Duodenal mucosa (tissue), 2 donors: ENCODE measurements around the gene HNF4A.

Experiments
- H3K27ac ChIP-seq: one replicate; pipeline ENCODE4 v1.7.0; 2013; ENCODE audit warnings: low read depth, low read length
- H3K27me3 ChIP-seq, 2 donors: one replicate each; pipeline ENCODE4 v1.7.0; 2013; ENCODE audit warnings: low read length in 2 of 2, control low read depth in 1 of 2; ENCODE audit not compliant: insufficient read depth in 2 of 2, control insufficient read depth in 1 of 2
- H3K36me3 ChIP-seq, 2 donors: one replicate each; pipeline ENCODE4 v1.7.0; 2013; ENCODE audit warnings: low read length in 2 of 2, control low read depth in 1 of 2; ENCODE audit not compliant: insufficient read depth in 2 of 2, control insufficient read depth in 1 of 2
- H3K4me1 ChIP-seq, 2 donors: one replicate each; pipeline ENCODE4 v1.7.0; 2013; ENCODE audit warnings: low read length in 2 of 2, control low read depth in 1 of 2; ENCODE audit not compliant: insufficient read depth in 2 of 2, control insufficient read depth in 1 of 2
- H3K4me3 ChIP-seq, 2 donors: one replicate each; pipeline ENCODE4 v1.7.0; 2013; ENCODE audit warnings: low read length in 2 of 2, low read depth in 1 of 2
- H3K9ac ChIP-seq, 2 donors: one replicate each; pipeline ENCODE4 v1.7.0; 2013; ENCODE audit warnings: low read length in 2 of 2, low read depth in 1 of 2
- H3K9me3 ChIP-seq, 2 donors: one replicate each; pipeline ENCODE4 v1.7.0; 2013; ENCODE audit warnings: low read length in 2 of 2, control low read depth in 1 of 2; ENCODE audit not compliant: control insufficient read depth in 1 of 2

HNF4A gene

DNA sequence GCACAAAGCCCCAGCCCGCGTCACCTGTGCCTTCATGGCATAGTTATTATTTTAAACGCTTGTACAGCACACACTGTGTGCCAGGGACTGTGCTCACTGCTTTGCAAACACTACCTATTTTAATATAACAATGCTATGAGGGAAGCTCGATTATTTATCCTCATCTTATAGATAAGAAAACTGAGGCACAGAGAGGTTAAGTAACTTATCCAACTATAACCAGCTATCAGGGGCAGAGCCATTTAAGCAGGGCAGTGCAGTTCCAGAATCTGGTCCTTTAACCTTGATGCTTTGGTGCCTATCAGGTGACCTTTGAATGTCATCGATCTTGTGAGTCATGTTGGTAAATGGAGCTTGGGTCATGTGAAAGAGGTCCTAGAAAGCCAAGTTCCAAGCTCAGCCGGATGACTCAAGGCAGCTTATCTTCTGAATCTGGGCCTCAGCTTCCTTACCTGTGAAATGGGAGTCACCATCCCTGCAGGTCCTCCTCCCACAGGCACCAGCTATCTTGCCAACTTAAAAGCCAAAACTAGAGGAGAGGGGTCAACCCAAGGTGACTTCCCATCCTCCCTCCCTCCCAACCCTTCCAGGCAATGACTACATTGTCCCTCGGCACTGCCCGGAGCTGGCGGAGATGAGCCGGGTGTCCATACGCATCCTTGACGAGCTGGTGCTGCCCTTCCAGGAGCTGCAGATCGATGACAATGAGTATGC, 63.8 kb downstream of the HNF4A start:
- peaks cover 46 to 72% of the 10 kb centered on the region in 2 donors for H3K36me3 ChIP-seq
- H3K4me1 ChIP-seq: peaks cover 8 to 9% of the 10 kb centered on the region in 2 donors
- H3K27ac ChIP-seq: no peak overlapping the region
- no peak overlapping the region for H3K4me3 ChIP-seq
- H3K9me3 ChIP-seq: no peaks in the 10 kb centered on the region
- peaks cover 0 to 5% of the 10 kb centered on the region in 2 donors for H3K27me3 ChIP-seq
- no peak overlapping the region for H3K9ac ChIP-seq

DNA sequence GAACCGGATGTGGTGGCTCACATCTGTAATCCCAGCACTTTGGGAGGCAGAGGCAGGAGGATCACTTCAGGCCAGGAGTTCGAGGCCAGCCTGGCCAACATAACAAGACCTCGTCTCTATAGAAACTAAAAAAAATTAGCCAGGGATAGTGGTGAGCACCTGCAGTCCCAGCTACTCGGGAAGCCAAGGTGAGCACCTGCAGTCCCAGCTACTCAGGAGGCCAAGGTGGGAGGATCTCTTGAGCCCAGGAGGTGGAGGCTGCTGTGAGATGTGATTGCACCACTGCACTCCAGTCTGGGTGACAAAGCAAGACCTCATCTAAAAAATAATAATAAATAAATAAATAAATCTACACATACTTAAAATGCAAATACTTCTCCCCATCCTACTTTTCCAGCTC, 65.0 kb downstream of the HNF4A start:
- Histone ChIP-seq H3K27me3 (no peaks in the 10 kb centered on the region), H3K9ac (no peak overlapping the region), H3K36me3 (peaks cover 39 to 72% of the 10 kb centered on the region in 2 donors), H3K9me3 (no peaks in the 10 kb centered on the region), H3K4me3 (no peak overlapping the region), H3K4me1 (peaks cover 8 to 11% of the 10 kb centered on the region in 2 donors), H3K27ac (no peak overlapping the region)

DNA sequence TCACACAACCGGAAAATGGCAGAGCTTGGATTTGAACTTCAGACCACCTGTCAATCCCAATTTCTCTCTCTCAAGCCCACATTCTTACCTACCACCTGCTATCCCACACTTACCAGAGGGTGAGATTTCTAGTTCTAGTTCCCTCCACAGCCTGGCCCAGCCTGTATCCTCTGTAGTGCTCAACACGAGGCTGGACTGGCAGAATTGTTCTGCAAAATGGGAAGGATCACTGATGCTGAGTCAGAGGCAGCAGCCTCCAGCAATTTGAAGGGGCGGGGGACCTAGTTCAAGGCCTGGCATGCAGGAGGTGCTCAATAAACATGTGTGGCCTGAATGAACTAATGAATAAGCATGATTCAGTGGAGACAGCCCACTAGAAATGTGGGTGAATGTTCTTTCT, 66.6 kb downstream of the HNF4A start:
- Histone ChIP-seq H3K36me3 (peaks cover 35 to 70% of the 10 kb centered on the region in 2 donors), H3K27ac (no peak overlapping the region), H3K9ac (no peak overlapping the region), H3K4me3 (no peak overlapping the region), H3K27me3 (no peaks in the 10 kb centered on the region), H3K4me1 (peaks cover 8 to 11% of the 10 kb centered on the region in 2 donors), H3K9me3 (no peaks in the 10 kb centered on the region)

DNA sequence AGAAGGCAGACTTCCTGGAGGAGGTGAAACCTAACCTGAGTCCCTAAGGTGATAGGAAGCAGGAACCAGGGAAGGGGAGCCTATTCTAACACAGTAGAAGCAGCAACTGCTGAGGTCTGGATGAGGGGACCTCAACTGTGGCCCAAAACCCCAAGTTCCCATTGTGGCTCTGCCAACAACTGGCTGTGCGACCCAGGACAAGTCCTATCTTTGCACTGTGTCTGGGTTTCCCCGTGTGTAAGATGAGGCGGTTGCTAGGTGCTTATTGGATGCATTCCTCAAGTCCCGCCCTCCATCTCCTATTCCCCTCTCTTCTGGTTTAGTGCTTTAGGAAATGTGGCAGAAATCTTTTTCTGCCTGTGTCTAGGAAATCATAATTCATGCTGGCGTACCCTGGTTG, 68.0 kb downstream of the HNF4A start:
- H3K36me3 ChIP-seq: peaks cover 38 to 69% of the 10 kb centered on the region in 2 donors
- no peak overlapping the region for H3K4me3 ChIP-seq
- H3K9me3 ChIP-seq: no peaks in the 10 kb centered on the region
- H3K27me3 ChIP-seq: no peaks in the 10 kb centered on the region
- H3K27ac ChIP-seq: no peak overlapping the region
- no peak overlapping the region for H3K9ac ChIP-seq
- peaks cover 14 to 18% of the 10 kb centered on the region in 2 donors for H3K4me1 ChIP-seq

DNA sequence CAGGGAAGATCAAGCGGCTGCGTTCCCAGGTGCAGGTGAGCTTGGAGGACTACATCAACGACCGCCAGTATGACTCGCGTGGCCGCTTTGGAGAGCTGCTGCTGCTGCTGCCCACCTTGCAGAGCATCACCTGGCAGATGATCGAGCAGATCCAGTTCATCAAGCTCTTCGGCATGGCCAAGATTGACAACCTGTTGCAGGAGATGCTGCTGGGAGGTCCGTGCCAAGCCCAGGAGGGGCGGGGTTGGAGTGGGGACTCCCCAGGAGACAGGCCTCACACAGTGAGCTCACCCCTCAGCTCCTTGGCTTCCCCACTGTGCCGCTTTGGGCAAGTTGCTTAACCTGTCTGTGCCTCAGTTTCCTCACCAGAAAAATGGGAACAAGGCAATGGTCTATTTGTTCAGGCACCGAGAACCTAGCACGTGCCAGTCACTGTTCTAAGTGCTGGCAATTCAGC, 68.6 kb downstream of the HNF4A start:
- no peak overlapping the region for H3K9ac ChIP-seq
- H3K9me3 ChIP-seq: no peaks in the 10 kb centered on the region
- H3K27me3 ChIP-seq: no peaks in the 10 kb centered on the region
- peaks cover 17 to 22% of the 10 kb centered on the region in 2 donors for H3K4me1 ChIP-seq
- H3K36me3 ChIP-seq: peaks cover 41 to 68% of the 10 kb centered on the region in 2 donors
- H3K4me3 ChIP-seq: no peak overlapping the region
- H3K27ac ChIP-seq: no peak overlapping the region

DNA sequence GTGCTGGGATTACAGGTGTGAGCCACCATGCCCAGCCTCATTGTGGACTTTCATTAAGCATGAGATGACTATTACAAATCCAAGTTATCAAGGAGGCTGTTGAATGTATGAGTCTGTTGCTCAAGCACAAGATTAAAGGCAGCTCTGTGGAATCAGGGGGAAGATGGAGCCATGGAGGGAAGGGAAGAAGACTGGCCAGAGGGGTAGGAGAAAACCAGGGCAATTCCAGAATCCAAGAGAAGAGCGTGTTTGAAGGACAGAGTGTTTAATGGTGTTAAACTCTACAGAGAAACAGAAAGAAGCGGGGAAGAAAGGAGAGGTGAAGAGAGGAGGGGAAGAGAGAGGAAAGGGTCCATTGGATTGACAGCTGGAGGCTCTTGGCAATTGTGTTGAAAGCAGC, 70.4 kb downstream of the HNF4A start:
- no peak overlapping the region for H3K27ac ChIP-seq
- H3K9me3 ChIP-seq: no peaks in the 10 kb centered on the region
- no peak overlapping the region for H3K4me3 ChIP-seq
- peaks cover 23 to 35% of the 10 kb centered on the region in 2 donors for H3K4me1 ChIP-seq
- no peaks in the 10 kb centered on the region for H3K27me3 ChIP-seq
- H3K36me3 ChIP-seq: peaks cover 41 to 73% of the 10 kb centered on the region in 2 donors
- H3K9ac ChIP-seq: no peak overlapping the region

DNA sequence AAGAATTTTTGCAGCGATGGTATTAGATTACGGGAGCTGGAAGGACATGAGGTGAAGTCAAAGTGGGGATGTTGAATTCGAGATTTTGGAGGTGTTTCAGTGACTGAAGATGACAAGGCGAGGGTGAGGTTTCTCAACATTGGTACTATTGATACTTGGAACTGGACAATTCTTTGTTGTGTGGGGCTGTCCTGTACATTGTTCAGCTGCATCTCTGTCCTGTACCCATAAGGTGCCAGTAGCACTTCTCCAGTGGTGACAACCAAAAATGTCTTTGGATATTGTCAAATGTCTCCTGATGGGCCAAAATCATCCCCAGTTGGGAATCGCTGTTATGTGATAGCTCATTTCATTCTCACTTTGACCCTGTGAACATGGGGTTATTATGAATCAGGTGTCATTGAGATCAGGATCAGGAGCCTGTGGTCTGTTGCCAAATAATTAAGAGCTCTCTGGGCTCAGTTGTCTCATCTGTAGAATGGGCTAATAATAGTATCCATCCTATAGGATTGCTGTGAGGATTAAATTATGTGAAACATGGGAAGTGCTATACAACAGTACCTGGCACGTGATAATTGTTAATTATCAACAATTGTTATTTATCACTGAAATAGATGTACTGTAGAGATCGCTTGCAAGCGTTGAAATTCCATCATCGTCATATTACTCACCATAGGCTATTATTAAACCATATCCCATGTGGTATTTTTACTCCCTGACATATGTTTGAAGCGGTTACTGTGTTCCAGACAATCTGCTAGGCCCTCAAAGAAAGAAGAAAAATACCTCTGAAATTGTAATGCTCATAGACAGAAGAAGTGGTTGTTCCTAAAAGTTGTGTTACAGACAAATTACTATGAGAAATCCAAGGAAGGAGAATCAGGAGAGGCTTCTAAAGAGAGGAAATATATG, 71.6 kb downstream of the HNF4A start:
- Histone ChIP-seq H3K9ac (no peak overlapping the region), H3K9me3 (no peaks in the 10 kb centered on the region), H3K36me3 (peaks cover 37 to 65% of the 10 kb centered on the region in 2 donors), H3K27ac (no peak overlapping the region), H3K27me3 (no peaks in the 10 kb centered on the region), H3K4me3 (no peak overlapping the region), H3K4me1 (peaks cover 31% of the 10 kb centered on the region in 2 donors)

DNA sequence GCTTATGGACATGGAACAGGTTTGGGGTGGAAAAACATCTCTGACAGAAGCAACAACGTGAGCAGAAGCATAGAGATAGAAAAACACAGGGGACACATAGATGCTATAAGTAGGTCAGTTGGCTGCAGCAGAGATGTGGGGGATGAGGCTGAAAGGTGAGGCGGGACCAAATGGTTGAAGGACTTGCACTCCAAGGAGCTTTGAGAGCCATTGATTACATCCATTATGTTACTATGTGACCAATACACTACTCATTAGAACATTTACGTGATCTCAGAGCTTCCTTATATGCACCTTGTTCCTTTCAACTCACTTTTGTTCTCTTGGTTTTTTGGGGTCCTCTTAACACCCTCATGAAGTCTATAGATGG, 72.3 kb downstream of the HNF4A start:
- H3K27ac ChIP-seq: no peak overlapping the region
- no peaks in the 10 kb centered on the region for H3K9me3 ChIP-seq
- no peaks in the 10 kb centered on the region for H3K27me3 ChIP-seq
- H3K36me3 ChIP-seq: peaks cover 35 to 62% of the 10 kb centered on the region in 2 donors
- no peak overlapping the region for H3K4me3 ChIP-seq
- no peak overlapping the region for H3K9ac ChIP-seq
- H3K4me1 ChIP-seq: peaks cover 30 to 31% of the 10 kb centered on the region in 2 donors

DNA sequence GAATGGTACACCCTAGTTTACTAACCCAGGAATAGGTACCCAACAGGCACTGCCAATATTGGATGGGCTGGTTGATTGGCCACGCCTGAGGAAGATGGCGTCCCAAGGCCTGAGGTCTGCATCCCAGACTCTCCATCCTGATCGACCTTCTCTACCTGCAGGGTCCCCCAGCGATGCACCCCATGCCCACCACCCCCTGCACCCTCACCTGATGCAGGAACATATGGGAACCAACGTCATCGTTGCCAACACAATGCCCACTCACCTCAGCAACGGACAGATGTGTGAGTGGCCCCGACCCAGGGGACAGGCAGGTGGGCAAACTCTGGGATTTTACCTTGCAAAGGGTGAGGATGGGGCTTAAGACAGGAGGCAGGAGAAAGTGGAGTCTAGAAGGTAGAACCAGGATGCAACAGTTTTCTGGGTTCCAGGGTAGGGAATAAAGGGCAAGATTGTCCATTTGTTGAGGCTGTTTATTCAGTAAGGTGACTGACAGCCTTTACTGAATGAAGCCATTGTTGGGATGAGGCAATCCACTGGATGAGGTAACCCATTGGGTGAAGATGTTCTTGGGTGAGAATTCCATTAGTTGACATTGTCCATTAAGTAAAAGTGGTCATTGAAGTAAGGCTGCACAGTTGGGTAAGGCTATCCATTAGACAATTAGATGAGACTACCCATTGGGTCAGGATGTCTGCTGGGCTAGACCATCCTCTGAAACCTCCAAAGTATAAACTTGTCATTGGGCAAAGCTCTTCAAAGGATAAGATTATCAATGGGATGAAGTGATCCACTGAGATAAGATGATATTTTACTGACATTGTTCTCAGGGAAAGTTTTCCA, 72.9 kb downstream of the HNF4A start:
- Histone ChIP-seq H3K9me3 (no peaks in the 10 kb centered on the region), H3K4me1 (peaks cover 30 to 31% of the 10 kb centered on the region in 2 donors), H3K9ac (no peak overlapping the region), H3K27ac (no peak overlapping the region), H3K4me3 (no peak overlapping the region), H3K27me3 (no peaks in the 10 kb centered on the region), H3K36me3 (peaks cover 33 to 59% of the 10 kb centered on the region in 2 donors)
